GM12892 (cell line): ENCODE measurements around the gene TMEM94.

Source experiments
- POLR2A ChIP-seq: IDR thresholded peaks from 2 replicates; pipeline ENCODE4 v1.6.1; 2011; ENCODE audit warnings: low read depth, low read length, control low read depth
- POLR2AphosphoS5 ChIP-seq: IDR thresholded peaks from 2 replicates; pipeline ENCODE4 v1.6.1; 2011; ENCODE audit warnings: low read depth, low read length, control low read depth
- TAF1 ChIP-seq: IDR thresholded peaks from 2 replicates; pipeline ENCODE4 v1.6.1; 2011; ENCODE audit warnings: low read depth, mild to moderate bottlenecking, control low read depth, low read length, borderline replicate concordance

DNA sequence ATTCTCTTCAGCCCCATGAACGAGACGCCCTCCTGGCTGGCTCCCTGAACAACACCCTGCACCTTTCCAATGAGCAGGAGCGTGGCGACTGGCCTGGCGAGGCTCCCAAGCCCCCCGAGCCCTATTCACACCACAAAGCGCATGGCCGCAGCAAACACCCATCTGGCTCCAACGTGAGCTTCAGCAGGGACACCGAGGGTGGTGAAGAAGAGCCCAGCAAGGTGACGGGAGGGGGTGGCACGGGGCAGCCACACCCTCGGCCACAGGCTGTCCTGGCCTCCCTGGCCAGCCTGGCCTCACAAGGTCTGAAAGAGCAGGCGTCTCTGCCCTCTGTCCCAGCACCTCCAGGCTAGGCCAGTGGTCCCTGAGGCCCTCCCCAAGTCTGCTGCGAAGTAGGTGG, 35.2 kb downstream of the TMEM94 start:
- no peak for TF ChIP-seq TAF1
- TF ChIP-seq POLR2A, result no peak
- TF ChIP-seq POLR2AphosphoS5, result no peak
